GM21367 (cell line): ENCODE results near the gene ATP11C.
A peak's percentile ranks its signal among the peaks of the same experiment; 100 is the strongest.

Experiments
- ATAC-seq: cut with Tn5 transposase; IDR thresholded peaks from one replicate; pipeline ENCODE4 v1.9.1; 2021; ENCODE audit not compliant: unreplicated experiment

ATP11C gene

GRCh38 chrX:139815771-139816170 is 117.1 kb downstream of the ATP11C start:
- no peak for ATAC-seq

DNA sequence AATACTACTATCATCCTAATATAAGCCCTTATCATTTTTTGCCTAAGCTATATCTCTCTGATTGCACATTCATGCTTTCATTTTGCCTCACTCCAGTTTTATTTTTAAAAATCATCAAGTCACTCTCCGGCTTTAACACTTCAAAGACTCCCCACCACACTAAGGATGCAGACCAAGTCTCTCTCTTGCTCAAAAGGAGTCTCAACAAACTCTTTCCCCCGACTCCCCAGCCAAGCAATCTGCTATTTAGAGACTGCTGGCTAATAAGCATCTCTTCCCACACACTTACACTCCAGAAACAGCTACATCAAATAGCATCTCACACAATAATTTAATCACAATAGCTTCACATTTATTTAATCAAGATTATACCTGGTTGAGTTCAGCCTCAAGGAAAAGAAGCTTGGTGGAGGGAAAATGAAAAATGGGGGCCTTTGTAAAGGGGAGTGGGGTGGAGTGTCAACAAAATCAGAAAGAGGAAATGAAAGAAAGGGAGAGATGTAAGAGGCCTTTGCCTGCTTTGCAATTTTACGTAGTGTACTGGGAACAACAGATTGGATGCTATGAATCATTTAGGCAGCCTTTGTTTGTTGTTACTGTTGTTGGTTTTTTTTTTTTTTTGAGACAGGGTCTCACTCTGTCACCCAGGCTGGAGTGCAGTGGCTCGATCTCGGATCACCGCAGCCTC is 120.8 kb downstream of the ATP11C start:
- ATAC-seq = no peak

DNA sequence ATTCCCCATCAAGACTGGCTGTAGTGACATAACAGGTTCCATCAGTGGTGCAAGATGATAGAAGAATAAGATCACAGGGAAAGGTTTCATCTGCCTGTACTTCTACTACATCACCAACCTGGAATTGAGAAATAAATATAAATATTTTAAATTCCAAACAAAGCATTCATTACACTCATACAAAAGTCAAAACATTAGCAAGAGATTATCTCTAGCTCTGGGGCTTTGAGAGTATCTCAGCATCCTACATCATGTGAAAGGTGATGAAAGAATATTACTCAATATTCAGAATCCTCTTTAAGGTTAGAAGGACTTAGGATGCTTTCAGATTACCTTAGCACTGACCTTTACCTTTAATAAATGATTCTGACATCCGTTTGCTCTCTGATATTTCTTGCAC is 128.4 kb downstream of the ATP11C start:
- no peak for ATAC-seq

DNA sequence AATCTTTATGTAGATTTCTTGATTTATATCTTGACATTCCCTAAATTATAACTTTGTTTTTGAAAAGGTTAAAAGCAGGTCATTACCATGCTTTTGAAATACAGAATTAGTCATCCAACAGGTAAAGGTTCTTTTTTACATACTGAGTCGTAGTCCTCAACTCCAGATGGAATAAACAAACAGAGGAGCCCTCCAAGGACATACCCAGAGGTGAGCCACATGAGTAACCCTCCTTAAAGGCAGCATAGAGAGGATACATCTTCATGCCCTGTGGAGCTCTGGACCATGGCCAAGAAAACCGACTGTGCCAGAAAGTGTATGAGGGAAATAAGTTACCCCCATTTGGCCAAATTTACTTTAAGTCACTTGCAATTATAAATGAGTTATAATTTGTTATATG is 129.6 kb downstream of the ATP11C start:
- no peak for ATAC-seq

DNA sequence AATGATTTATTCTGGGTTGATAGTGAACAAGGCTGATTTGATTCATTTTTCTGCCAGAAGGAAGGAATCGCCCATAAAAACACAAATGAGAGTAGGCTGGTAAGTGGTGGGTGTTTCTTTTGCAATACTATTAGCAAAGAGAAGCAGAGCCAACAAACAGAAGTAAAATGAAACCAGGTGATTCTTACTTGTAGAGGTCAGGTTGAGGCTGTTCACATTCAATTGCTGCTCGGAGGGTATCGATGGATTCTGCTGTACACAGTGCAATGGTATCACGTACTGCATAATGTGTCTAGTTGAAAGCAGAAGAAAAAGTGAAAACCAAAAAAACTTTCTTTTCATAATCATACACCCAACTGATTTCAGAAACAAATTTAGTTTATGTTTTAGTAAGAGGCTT is 130.8 kb downstream of the ATP11C start:
- no peak for ATAC-seq

GRCh38 chrX:139801397-139801813 is 131.4 kb downstream of the ATP11C start:
- ATAC-seq = no peak

DNA sequence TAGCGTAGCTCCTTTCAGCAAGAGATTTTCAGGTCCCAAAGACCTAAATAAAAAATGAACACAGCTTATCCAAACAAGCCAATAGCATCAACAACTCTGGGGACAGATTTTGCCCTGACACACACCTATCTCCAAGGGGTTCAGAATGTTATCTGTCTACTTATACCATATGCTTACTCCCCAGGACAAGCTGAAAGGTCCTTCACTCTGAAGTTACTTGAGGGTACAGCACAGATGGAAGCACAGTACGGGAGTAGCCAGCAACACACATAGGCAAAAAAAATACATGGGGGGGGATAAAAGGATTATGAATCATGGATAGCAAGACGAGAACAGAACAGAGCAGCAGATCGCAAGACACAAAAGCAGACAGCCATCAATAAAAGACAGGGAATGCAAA is 134.2 kb downstream of the ATP11C start:
- no peak for ATAC-seq

DNA sequence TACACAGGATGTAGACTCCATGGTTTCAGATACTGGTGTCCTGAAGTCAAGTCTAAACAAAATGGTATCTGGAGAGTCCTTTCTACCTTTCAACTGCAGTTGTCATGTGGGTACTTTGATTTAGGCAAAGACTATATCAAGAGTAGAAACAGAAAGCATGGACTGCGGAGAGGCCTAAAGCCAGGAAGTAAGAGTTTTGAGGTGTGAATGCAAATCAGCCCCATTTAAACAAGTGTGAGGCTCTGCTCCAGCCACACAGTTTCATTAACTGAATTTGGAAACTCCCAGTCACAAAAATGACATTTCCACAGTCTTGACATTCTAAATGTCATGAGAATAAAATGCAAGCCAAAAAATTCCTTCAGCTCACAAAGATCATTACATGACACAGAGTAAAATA is 137.7 kb downstream of the ATP11C start:
- peak; percentile 100 for ATAC-seq

DNA sequence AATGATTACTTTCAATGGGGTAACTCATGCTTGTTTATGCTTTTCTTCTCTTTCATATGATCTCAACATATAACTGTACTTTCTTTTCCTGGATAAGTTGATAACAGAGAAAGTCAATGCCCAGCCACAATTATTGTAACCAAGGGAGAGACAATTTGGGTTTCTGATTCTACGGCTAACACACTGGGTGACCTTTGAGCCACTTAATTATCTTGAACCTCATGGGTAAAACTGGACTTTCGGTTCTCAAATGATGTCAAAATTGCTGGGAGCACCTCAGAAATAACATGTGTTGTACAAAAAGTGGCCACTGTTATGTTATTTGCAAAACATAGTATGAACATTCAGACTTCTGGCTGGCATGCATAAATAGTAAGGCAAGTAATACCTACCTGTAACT is 145.3 kb downstream of the ATP11C start:
- no peak for ATAC-seq

- ATAC-seq = peak; percentile 97
Observed at GRCh38 chrX:139784807-139785206, 148.0 kb downstream of the ATP11C start.

GRCh38 chrX:139783959-139784358 is 148.9 kb downstream of the ATP11C start:
- no peak for ATAC-seq

DNA sequence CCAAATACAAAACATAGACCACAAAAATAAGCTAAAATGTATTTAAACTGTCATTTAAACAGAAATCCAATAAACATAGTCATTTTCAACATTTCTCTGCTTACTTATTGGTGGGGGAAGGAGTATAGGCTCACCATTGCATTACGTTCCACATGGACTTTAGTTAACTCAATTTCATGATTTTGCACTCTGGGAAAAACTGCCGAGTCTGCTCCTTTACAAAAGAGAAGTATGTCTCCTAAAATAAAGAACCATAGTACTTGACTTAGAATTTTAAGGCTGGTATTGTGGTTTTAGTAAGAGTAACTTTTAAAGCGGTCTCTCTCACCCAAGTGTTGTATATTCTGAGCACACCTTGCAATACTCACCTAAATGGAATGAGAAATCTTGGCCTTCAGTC is 149.8 kb downstream of the ATP11C start:
- no peak for ATAC-seq

- no peak for ATAC-seq
Observed at GRCh38 chrX:139776599-139776998, 156.3 kb downstream of the ATP11C start.

GRCh38 chrX:139770366-139770765 is 162.5 kb downstream of the ATP11C start:
- ATAC-seq = no peak

- no peak for ATAC-seq
Observed at GRCh38 chrX:139766545-139766983, 166.3 kb downstream of the ATP11C start.

- ATAC-seq = no peak
Observed at GRCh38 chrX:139762400-139763183, 170.3 kb downstream of the ATP11C start.

- no peak for ATAC-seq
Observed at GRCh38 chrX:139759637-139760036, 173.2 kb downstream of the ATP11C start.

- no peak for ATAC-seq
Observed at GRCh38 chrX:139758809-139759208, 174.0 kb downstream of the ATP11C start.

DNA sequence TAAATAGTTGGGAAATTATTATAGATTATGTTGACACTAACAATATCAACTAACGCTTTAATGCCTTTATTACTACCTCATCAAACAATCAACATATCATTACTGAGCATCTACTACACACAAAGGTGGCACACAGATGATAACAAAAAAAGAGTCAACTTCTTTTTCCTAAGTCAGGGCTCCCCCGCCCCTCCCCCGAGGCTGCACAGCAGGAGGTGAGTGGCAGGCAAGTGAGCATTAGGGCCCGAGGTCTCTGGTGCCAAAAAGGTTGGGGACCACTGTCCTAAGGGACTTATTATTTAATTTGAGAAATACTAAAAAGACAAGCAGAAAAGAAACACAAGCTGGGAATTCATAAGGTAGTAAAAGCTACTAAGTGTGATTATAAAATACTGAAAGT is 174.6 kb downstream of the ATP11C start:
- ATAC-seq = no peak

- no peak for ATAC-seq
Observed at GRCh38 chrX:139751053-139751452, 181.8 kb downstream of the ATP11C start.

DNA sequence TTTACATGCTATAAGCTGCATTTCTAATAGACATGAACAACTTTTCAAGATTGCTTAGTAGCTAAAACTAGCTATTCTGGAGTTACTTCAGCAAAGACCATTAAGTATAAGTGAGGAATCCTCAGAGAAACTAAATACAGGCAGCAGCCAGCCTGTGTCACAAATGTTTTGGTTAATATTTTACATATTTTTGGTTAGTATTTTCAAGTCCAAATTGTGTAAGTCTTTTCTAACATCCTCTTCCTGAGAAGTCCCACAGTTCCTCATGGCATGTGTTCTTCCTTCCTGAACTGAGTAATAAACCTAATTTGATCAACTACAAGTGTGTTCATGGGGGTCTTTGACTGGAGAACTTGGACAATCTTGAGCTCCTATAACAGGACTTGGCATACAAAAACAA is 182.5 kb downstream of the ATP11C start:
- no peak for ATAC-seq

DNA sequence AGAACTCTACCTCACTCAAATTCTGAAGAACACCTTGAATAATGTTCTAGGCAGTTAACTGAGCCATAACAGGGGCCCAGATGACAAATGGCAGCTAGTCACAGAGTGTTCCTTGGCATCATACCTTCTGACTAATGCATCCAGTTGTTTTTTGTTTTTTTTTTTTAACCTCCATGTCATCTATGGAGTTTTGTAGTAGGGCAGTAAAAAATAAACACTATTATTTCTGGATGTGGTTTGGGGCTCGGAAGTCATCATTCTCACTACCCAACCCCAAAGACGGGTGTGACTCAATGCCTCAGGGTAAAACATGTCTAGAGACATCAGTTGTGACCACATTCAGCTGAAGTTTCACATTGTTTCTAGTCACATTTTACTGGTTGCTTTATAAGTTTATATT is 193.7 kb downstream of the ATP11C start:
- ATAC-seq = peak; percentile 71

DNA sequence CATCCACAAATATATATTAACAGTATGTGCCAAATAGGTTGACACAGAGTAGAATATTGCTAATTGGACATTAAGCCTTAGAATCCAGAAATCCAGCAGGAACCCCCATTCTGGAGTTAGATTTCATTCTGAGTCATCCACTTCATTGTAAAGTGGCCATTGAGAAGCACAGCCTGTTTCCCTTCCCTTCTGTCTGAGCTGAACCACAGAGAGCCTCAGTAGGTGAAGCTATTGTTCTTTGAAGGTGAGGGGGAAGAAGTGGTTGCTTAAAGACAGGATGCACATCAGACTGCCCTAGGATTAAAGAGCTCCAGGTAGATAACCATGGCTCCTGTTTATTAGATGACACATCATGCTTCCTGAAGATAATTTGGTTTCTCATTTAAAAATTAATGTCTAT is 194.3 kb downstream of the ATP11C start:
- ATAC-seq = no peak
